Fibroblast of the aortic adventitia (primary cell): ENCODE results near the gene ATP5PO. TPM values are rescaled to one million over a fixed set of nuclear protein-coding genes. Genes with fewer than 3 reads are reported as not detected.

ENCODE experiments used
- DNase-seq: peaks from one replicate; pipeline ENCODE4 v3.0.0-alpha.2; 2010; ENCODE audit warnings: low read depth
- H3K4me3 ChIP-seq: 2 replicates; pipeline ENCODE4 v1.5.1; 2011; ENCODE audit warnings: low read depth, mild to moderate bottlenecking, control low read depth, low read length, moderate library complexity
- total RNA-seq: library from RNA; depleted of rRNA; stranded (reverse); fragments of >200 nt; gene quantifications from 2 replicates; pipeline ENCODE4 v1.2.3, GENCODE V29; 2012; ENCODE audit warnings: low replicate concordance
- TF ChIP-seq, protein P1 (sequence below): IDR thresholded peaks from 2 replicates; pipeline ENCODE4 v1.5.1; 2011; ENCODE audit warnings: mild to moderate bottlenecking, low read length, control low read depth, inconsistent platforms; ENCODE audit not compliant: insufficient read depth

Gene ATP5PO
- total RNA-seq, 1 donor = 304 TPM

DNA sequence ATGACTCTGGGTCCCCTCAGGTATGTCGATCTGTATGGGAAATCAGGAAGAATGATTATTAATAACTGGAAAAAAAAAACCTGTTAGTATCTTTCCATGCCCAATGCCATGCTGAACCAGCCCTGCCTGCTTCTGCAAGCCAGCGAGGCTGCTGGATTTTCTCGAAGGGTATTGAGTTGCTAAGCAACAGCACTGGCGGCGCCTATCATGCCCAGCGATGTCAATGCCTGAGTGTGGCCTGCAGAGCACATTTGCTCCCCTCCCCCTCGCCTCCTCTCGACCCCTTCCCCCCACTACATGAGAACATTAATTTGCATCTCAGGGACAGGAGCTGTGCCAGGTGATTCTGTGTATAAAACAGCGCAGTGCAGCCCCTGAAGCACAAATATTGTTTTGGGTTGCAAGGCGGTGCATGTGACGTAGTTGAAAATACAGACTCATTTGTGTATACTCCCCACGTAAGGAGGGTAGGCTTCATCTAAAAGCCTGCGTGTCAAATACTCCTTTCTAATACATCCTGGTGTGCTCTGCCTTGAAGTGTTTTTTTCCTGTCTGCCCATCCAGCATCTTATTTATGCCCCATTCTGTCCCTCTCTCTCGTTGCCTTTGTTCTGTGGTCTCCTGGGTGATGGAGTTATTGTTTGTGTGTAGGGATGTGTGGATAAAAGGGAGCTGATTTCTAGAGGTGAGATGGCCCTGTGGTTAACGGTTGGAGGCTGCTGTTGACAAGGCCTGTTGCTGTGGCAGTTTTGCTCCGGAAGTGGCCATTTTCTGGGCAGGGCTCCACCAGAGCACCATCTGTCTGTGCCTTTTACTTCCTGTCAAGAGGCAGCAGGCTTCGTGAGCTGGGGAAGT lies 32.7 kb upstream of the ATP5PO start:
- peak overlapping the region; percentile 28 for H3K4me3 ChIP-seq
- no peak for DNase-seq

GRCh38 chr21:33947451-33948095 lies 32.0 kb upstream of the ATP5PO start:
- H3K4me3 ChIP-seq = peak overlapping the region; percentile 54
- TF ChIP-seq, protein P1, sequence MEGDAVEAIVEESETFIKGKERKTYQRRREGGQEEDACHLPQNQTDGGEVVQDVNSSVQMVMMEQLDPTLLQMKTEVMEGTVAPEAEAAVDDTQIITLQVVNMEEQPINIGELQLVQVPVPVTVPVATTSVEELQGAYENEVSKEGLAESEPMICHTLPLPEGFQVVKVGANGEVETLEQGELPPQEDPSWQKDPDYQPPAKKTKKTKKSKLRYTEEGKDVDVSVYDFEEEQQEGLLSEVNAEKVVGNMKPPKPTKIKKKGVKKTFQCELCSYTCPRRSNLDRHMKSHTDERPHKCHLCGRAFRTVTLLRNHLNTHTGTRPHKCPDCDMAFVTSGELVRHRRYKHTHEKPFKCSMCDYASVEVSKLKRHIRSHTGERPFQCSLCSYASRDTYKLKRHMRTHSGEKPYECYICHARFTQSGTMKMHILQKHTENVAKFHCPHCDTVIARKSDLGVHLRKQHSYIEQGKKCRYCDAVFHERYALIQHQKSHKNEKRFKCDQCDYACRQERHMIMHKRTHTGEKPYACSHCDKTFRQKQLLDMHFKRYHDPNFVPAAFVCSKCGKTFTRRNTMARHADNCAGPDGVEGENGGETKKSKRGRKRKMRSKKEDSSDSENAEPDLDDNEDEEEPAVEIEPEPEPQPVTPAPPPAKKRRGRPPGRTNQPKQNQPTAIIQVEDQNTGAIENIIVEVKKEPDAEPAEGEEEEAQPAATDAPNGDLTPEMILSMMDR = no peak
- DNase-seq = peak; percentile 96

More for the DNA sequence above, 32.7 kb upstream of the ATP5PO start:
- TF ChIP-seq, protein P1 = no peak

GRCh38 chr21:33945652-33946270 lies 30.2 kb upstream of the ATP5PO start:
- no peak for DNase-seq
- no peak overlapping the region for H3K4me3 ChIP-seq
- TF ChIP-seq, protein P1 = no peak

- TF ChIP-seq, protein P1 = no peak
- H3K4me3 ChIP-seq = no peak overlapping the region
- DNase-seq = no peak
Observed at GRCh38 chr21:33944185-33944763, 28.7 kb upstream of the ATP5PO start.

DNA sequence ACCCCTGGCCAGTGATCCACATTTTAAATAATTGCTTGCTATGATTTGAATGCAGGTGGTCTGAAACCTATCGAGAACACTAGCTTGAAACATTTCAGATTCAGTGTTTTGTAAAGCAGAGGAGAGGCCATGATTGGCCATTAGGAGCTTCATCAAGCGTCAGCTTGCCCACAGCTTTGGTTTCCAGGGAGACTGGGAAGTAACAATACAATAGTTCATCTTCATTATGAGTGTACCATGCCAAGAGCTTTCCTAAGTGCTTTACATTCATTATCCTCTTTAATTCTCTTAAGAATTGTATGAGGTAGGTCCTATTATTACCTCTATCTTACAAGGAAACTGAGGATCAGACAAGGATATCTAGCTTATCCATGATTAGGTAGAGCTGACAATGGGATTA lies 27.7 kb upstream of the ATP5PO start:
- no peak overlapping the region for H3K4me3 ChIP-seq
- no peak for DNase-seq
- TF ChIP-seq, protein P1 = no peak

GRCh38 chr21:33942426-33942825 lies 26.8 kb upstream of the ATP5PO start:
- no peak for DNase-seq
- TF ChIP-seq, protein P1 = no peak
- no peak overlapping the region for H3K4me3 ChIP-seq
